Right lung (tissue), 10 donors: ENCODE data around the gene PAQR3. TPM values are rescaled to one million over a fixed set of nuclear protein-coding genes. Genes with fewer than 3 reads are reported as not detected.
A peak's percentile ranks its signal among the peaks of the same experiment; 100 is the strongest.

Experiments
- DNase-seq, 2 donors: peaks; one replicate each; pipeline ENCODE4 v3.0.0-alpha.2; 2013
- long read RNA-seq, 8 donors: transcript quantifications; one replicate each; lab custom pipeline, GENCODE V29; 2026
- polyA plus RNA-seq, 5 donors: library from polyadenylated mRNA; unstranded; fragments of 120-200 nt; gene quantifications; one replicate each; pipeline versions ENCODE4 v1.2.1 to v1.2.3, GENCODE V29; 2013; ENCODE audit warnings: inconsistent platforms in 1 of 5, low replicate concordance in 1 of 5; ENCODE audit not compliant: insufficient read length in 5 of 5, insufficient read depth in 1 of 5

PAQR3 gene
- polyA plus RNA-seq: 10 to 100 TPM; 12.8 to 20.0 (median 17.8) TPM
- long read RNA-seq, donor 1, full-length matches to known transcripts: 4 of 4 reads
- long read RNA-seq, donor 1, partial matches to known transcripts: 0 of 4 reads
- long read RNA-seq, donor 1, other reads (novel, unspliced or antisense): 0 of 4 reads
- long read RNA-seq, donor 2, full-length matches to known transcripts: 1 of 1 reads
- long read RNA-seq, donor 2, partial matches to known transcripts: 0 of 1 reads
- long read RNA-seq, donor 2, other reads (novel, unspliced or antisense): 0 of 1 reads
- long read RNA-seq, donor 3, full-length matches to known transcripts: 2 of 2 reads
- long read RNA-seq, donor 3, partial matches to known transcripts: 0 of 2 reads
- long read RNA-seq, donor 3, other reads (novel, unspliced or antisense): 0 of 2 reads
- long read RNA-seq, donor 4, full-length matches to known transcripts: 1 of 1 reads
- long read RNA-seq, donor 4, partial matches to known transcripts: 0 of 1 reads
- long read RNA-seq, donor 4, other reads (novel, unspliced or antisense): 0 of 1 reads
- long read RNA-seq, donor 5, full-length matches to known transcripts: 5 of 14 reads
- long read RNA-seq, donor 5, partial matches to known transcripts: 9 of 14 reads
- long read RNA-seq, donor 5, other reads (novel, unspliced or antisense): 0 of 14 reads
- long read RNA-seq, donor 6, full-length matches to known transcripts: 4 of 4 reads
- long read RNA-seq, donor 6, partial matches to known transcripts: 0 of 4 reads
- long read RNA-seq, donor 6, other reads (novel, unspliced or antisense): 0 of 4 reads
- long read RNA-seq, donor 7, full-length matches to known transcripts: 3 of 3 reads
- long read RNA-seq, donor 7, partial matches to known transcripts: 0 of 3 reads
- long read RNA-seq, donor 7, other reads (novel, unspliced or antisense): 0 of 3 reads
- long read RNA-seq, donor 8, full-length matches to known transcripts: 4 of 4 reads
- long read RNA-seq, donor 8, partial matches to known transcripts: 0 of 4 reads
- long read RNA-seq, donor 8, other reads (novel, unspliced or antisense): 0 of 4 reads

- DNase-seq: peak; percentile 83 to 87
Observed at GRCh38 chr4:78938868-78939666, at the start of gene PAQR3. Gene PAQR3, minus strand, starts transcription at chr4:78939438. Its CDS starts 214 bp downstream, at chr4:78939224.

- no peak for DNase-seq
Observed at GRCh38 chr4:78987683-78988082, 48.4 kb upstream of the PAQR3 start.

- no peak for DNase-seq
Observed at GRCh38 chr4:78984593-78984992, 45.4 kb upstream of the PAQR3 start.

- no peak for DNase-seq
Observed at GRCh38 chr4:78975865-78976264, 36.6 kb upstream of the PAQR3 start.

- DNase-seq: no peak
Observed at GRCh38 chr4:78971776-78972175, 32.5 kb upstream of the PAQR3 start.

- peak in 1 of 2 donors; percentile 11 for DNase-seq
Observed at GRCh38 chr4:78971326-78971725, 32.1 kb upstream of the PAQR3 start.

GRCh38 chr4:78962597-78963115 lies 23.4 kb upstream of the PAQR3 start:
- DNase-seq: no peak

- no peak for DNase-seq
Observed at GRCh38 chr4:78960926-78961325, 21.7 kb upstream of the PAQR3 start.

GRCh38 chr4:78956975-78957374 lies 17.7 kb upstream of the PAQR3 start:
- DNase-seq: no peak

- DNase-seq: peak in 1 of 2 donors; percentile 13
Observed at GRCh38 chr4:78953769-78954666, 14.8 kb upstream of the PAQR3 start.

GRCh38 chr4:78953231-78953630 lies 14.0 kb upstream of the PAQR3 start:
- DNase-seq: no peak

- DNase-seq: peak; percentile 23 to 30
Observed at GRCh38 chr4:78951862-78952472, 12.7 kb upstream of the PAQR3 start.

GRCh38 chr4:78949735-78950134 lies 10.5 kb upstream of the PAQR3 start:
- no peak for DNase-seq

GRCh38 chr4:78945651-78946179 lies 6.5 kb upstream of the PAQR3 start:
- DNase-seq: no peak

- no peak for DNase-seq
Observed at GRCh38 chr4:78944381-78944780, 5.1 kb upstream of the PAQR3 start.

GRCh38 chr4:78940752-78941151 lies 1.5 kb upstream of the PAQR3 start:
- DNase-seq: no peak

GRCh38 chr4:78939667-78940008 lies 400 bp upstream of the PAQR3 start:
- DNase-seq: no peak

- peak; percentile 6 to 15 for DNase-seq
Observed at GRCh38 chr4:78938474-78938867, 767 bp downstream of the PAQR3 start.

- DNase-seq: no peak
Observed at GRCh38 chr4:78937837-78938236, 1.4 kb downstream of the PAQR3 start.
